Measurements from ENCODE around the gene TUBGCP6. TPM values are rescaled to one million over a fixed set of nuclear protein-coding genes. Genes with fewer than 3 reads are reported as not detected.

Gene TUBGCP6
- total and polyA plus RNA-seq, 9 donors = 7.5 to 52.2 (median 40.8) TPM

DNA sequence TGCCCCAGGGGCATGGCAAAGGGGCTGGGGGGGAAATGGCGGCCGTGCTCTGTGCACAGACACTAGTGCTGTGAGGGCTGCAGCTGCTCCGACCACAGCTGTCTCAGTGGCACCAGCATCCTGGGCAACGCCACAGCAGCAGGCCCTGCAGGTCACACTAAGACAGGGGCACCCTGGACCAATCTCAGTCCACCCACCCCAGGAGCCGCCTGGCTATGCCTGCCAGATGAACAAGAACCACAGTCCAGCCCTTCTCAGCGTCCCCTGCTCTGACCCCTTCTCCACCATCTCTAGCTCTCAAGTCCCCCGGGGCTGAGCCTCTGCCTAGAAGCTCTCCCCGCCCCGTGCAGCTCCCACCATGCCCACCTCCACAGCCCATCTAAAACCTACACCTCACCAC lies 16.5 kb downstream of the TUBGCP6 start:
- Histone ChIP-seq H3K9me3 (no peaks in the 10 kb centered on the region), H3K36me3 (no peaks in the 10 kb centered on the region), H3K4me1 (ENCODE audit: insufficient read depth) (no peaks in the 10 kb centered on the region), H3K4me3 (no peak overlapping the region), H3K27ac (no peak overlapping the region), H3K27me3 (no peaks in the 10 kb centered on the region)
- intact Hi-C loops (cut with DNase I) = no loop called here
- WGBS, 3 donors = 90 to 95% (median 95%) methylated on average over 9 of the region's 9 CpGs
- no peak for DNase-seq
- TF ChIP-seq POLR2A (IDR thresholded peaks at IDR 0.05) (no peak), CTCF (IDR thresholded peaks at IDR 0.05) (no peak), EP300 (IDR thresholded peaks at IDR 0.05) (no peak)

DNA sequence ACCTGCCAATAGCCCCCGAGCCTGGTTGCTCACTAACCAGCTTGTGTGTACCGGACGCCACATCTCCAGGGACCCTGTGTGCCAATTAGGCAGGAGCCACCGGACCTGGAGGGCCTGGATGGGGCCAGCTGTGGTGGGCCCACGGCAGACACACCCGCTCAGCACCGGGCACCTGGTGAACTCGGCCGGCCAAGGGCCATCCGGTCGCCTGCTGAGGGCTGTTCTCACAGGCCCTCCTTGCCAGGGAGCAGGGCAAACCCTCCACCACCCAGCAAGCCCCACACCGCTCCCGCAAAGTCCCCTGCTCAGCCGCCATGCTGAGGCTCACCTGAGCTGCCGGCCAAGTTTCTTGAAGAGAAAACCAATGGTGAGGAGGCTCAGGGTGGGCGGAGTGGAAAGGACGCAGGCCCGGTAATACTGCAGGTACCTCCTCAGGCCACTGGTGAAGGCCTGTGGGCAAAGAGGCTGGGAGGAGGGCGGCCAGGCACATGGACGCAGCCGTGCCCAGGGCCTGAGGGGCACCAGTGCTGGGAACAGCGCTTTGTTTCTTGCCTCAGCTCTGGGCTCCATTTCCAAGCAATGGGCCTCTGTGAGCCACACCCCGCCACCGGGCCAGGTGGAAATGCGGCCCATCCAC lies 17.1 kb downstream of the TUBGCP6 start:
- intact Hi-C loops (cut with DNase I) = no loop called here
- no peaks in the 10 kb centered on the region for H3K9me3 ChIP-seq
- H3K27me3 ChIP-seq = no peaks in the 10 kb centered on the region
- no peak for DNase-seq
- no peak overlapping the region for H3K27ac ChIP-seq
- no peak for TF ChIP-seq CTCF (IDR thresholded peaks at IDR 0.05)
- no peak for TF ChIP-seq EP300 (IDR thresholded peaks at IDR 0.05)
- no peak for TF ChIP-seq POLR2A (IDR thresholded peaks at IDR 0.05)
- no peak overlapping the region for H3K4me3 ChIP-seq
- H3K36me3 ChIP-seq = no peaks in the 10 kb centered on the region
- WGBS, 3 donors = 90 to 95% (median 94%) methylated on average over 25 of the region's 25 CpGs
- H3K4me1 ChIP-seq (ENCODE audit: insufficient read depth) = no peaks in the 10 kb centered on the region

GRCh38 chr22:50226875-50227165 lies 18.0 kb downstream of the TUBGCP6 start:
- no peaks in the 10 kb centered on the region for H3K36me3 ChIP-seq
- no peaks in the 10 kb centered on the region for H3K27me3 ChIP-seq
- no peaks in the 10 kb centered on the region for H3K4me1 ChIP-seq (ENCODE audit: insufficient read depth)
- TF ChIP-seq EP300 (IDR thresholded peaks at IDR 0.05) (no peak), CTCF (IDR thresholded peaks at IDR 0.05) (no peak), POLR2A (IDR thresholded peaks at IDR 0.05) (no peak)
- H3K4me3 ChIP-seq = no peak overlapping the region
- H3K9me3 ChIP-seq = no peaks in the 10 kb centered on the region
- no peak overlapping the region for H3K27ac ChIP-seq
- WGBS, 3 donors = 87 to 91% (median 89%) methylated on average over 12 to 18 of the region's 18 CpGs
- DNase-seq = no peak
- intact Hi-C loops (cut with DNase I) = no loop called here

- H3K27me3 ChIP-seq = no peaks in the 10 kb centered on the region
- no peak for DNase-seq
- no peaks in the 10 kb centered on the region for H3K9me3 ChIP-seq
- WGBS, 3 donors = 87 to 90% (median 88%) methylated on average over 31 of the region's 31 CpGs
- TF ChIP-seq EP300 (IDR thresholded peaks at IDR 0.05) (no peak), POLR2A (IDR thresholded peaks at IDR 0.05) (no peak), CTCF (IDR thresholded peaks at IDR 0.05) (no peak)
- no peak overlapping the region for H3K27ac ChIP-seq
- no peaks in the 10 kb centered on the region for H3K36me3 ChIP-seq
- intact Hi-C loops (cut with DNase I) = no loop called here
- no peak overlapping the region for H3K4me3 ChIP-seq
- no peaks in the 10 kb centered on the region for H3K4me1 ChIP-seq (ENCODE audit: insufficient read depth)
These were observed 18.6 kb downstream of the TUBGCP6 start for GRCh38 chr22:50226063-50226874.
